HepG2 (cell line): ENCODE measurements around the gene ARVCF. TPM values are rescaled to one million over a fixed set of nuclear protein-coding genes. Genes with fewer than 3 reads are reported as not detected.

Experiments used
- CBX1 ChIP-seq: IDR thresholded peaks from one replicate; pipeline ENCODE4 v1.6.1; 2016; ENCODE audit warnings: antibody characterized with exemption, low read depth
- DDIT3 ChIP-seq: sonication (generic); formaldehyde crosslinking; IDR thresholded peaks from 2 replicates; pipeline ENCODE4 v1.4.0; 2020; ENCODE audit warnings: mild to moderate bottlenecking, missing genetic modification reagents
- ELF4 ChIP-seq: sonication (generic); formaldehyde crosslinking; IDR thresholded peaks from 2 replicates; pipeline ENCODE4 v1.5.0; 2020; ENCODE audit warnings: missing genetic modification reagents, mild to moderate bottlenecking, moderate library complexity, borderline replicate concordance
- HDAC2 ChIP-seq: sonication (generic); formaldehyde crosslinking; IDR thresholded peaks from 2 replicates; pipeline ENCODE4 v1.4.0; 2020; ENCODE audit warnings: missing genetic modification reagents
- IKZF4 ChIP-seq: sonication (generic); formaldehyde crosslinking; IDR thresholded peaks from 2 replicates; pipeline ENCODE4 v1.5.1; 2020; ENCODE audit warnings: borderline replicate concordance, mild to moderate bottlenecking, low read depth, missing genetic modification reagents; ENCODE audit errors: not compliant biosample characterization
- MAFF ChIP-seq: IDR thresholded peaks from 2 replicates; pipeline ENCODE4 v1.6.1; 2011; ENCODE audit warnings: low read depth, low read length, improper control_type of control experiment
- MAFG ChIP-seq: sonication (generic); formaldehyde crosslinking; IDR thresholded peaks from 2 replicates; pipeline ENCODE4 v1.5.1; 2020; ENCODE audit warnings: mild to moderate bottlenecking, missing genetic modification reagents
- RARG ChIP-seq: sonication (generic); formaldehyde crosslinking; IDR thresholded peaks from 2 replicates; pipeline ENCODE4 v1.4.0; 2020; ENCODE audit warnings: low read depth, mild to moderate bottlenecking, missing genetic modification reagents
- REPIN1 ChIP-seq: sonication (generic); formaldehyde crosslinking; IDR thresholded peaks from 2 replicates; pipeline ENCODE4 v1.8.0; 2022; ENCODE audit warnings: missing genetic modification reagents, low read depth, mild to moderate bottlenecking, borderline replicate concordance
- SOX13 ChIP-seq, 3 experiments: fragments of 450-650 bp in 1 of 3; sonication (generic) in 1 of 3; formaldehyde crosslinking in 1 of 3; IDR thresholded peaks in 2 of 3; conservative IDR thresholded peaks in 1 of 3; 2 replicates each; pipeline versions ENCODE4 v1.5.0 to v1.6.1; 2016 to 2020; ENCODE audit warnings: antibody characterized with exemption in 1 of 3, mild to moderate bottlenecking in 1 of 3, missing compliant biosample characterization in 1 of 3, missing genetic modification reagents in 1 of 3, moderate library complexity in 1 of 3
- SUZ12 ChIP-seq: fragments of 150-350 bp; IDR thresholded peaks from 2 replicates; pipeline ENCODE4 v1.6.1; 2014; ENCODE audit warnings: low read depth, low read length
- TERF1 ChIP-seq: sonication (generic); formaldehyde crosslinking; IDR thresholded peaks from 2 replicates; pipeline ENCODE4 v1.8.0; 2022; ENCODE audit warnings: mild to moderate bottlenecking, missing genetic modification reagents, moderate library complexity
- TFAP4 ChIP-seq: sonication (generic); IDR thresholded peaks from 2 replicates; pipeline ENCODE4 v1.6.1; 2016; ENCODE audit warnings: low read depth, borderline replicate concordance
- ZBED4 ChIP-seq: sonication (generic); formaldehyde crosslinking; IDR thresholded peaks from 2 replicates; pipeline ENCODE4 v1.4.0; 2020; ENCODE audit warnings: missing genetic modification reagents, borderline replicate concordance
- ZNF138 ChIP-seq: sonication (generic); formaldehyde crosslinking; IDR thresholded peaks from 2 replicates; pipeline ENCODE4 v1.5.0; 2020; ENCODE audit warnings: mild to moderate bottlenecking, low read depth, missing genetic modification reagents
- ZNF432 ChIP-seq: sonication (generic); formaldehyde crosslinking; IDR thresholded peaks from 2 replicates; pipeline ENCODE4 v1.5.0; 2020; ENCODE audit warnings: missing genetic modification reagents, mild to moderate bottlenecking, borderline replicate concordance
- ZNF510 ChIP-seq: sonication (generic); formaldehyde crosslinking; IDR thresholded peaks from 2 replicates; pipeline ENCODE4 v1.4.0; 2020; ENCODE audit warnings: low read depth, mild to moderate bottlenecking, missing genetic modification reagents
- ZNF614 ChIP-seq: IDR thresholded peaks from 2 replicates; pipeline ENCODE4 v1.6.1; 2018; ENCODE audit warnings: missing biosample characterization, missing genetic modification reagents, inconsistent platforms, borderline replicate concordance
- ZNF616 ChIP-seq: sonication (generic); formaldehyde crosslinking; IDR thresholded peaks from 2 replicates; pipeline ENCODE4 v1.5.0; 2020; ENCODE audit warnings: low read depth, mild to moderate bottlenecking, missing genetic modification reagents
- ZNF678 ChIP-seq: sonication (generic); formaldehyde crosslinking; IDR thresholded peaks from 2 replicates; pipeline ENCODE4 v1.4.0; 2020; ENCODE audit warnings: mild to moderate bottlenecking, missing genetic modification reagents
- ZNF703 ChIP-seq: sonication (generic); formaldehyde crosslinking; IDR thresholded peaks from 2 replicates; pipeline ENCODE4 v1.5.1; 2020; ENCODE audit warnings: missing genetic modification reagents, mild to moderate bottlenecking, moderate library complexity, borderline replicate concordance
- ZNF780A ChIP-seq: sonication (generic); formaldehyde crosslinking; IDR thresholded peaks from 2 replicates; pipeline ENCODE4 v1.8.0; 2022; ENCODE audit warnings: mild to moderate bottlenecking, missing genetic modification reagents, moderate library complexity
- ZSCAN25 ChIP-seq: sonication (generic); formaldehyde crosslinking; IDR thresholded peaks from 2 replicates; pipeline ENCODE4 v1.8.0; 2022; ENCODE audit warnings: mild to moderate bottlenecking, missing genetic modification reagents
- polyA plus RNA-seq, 8 experiments: library from polyadenylated mRNA; depleted of rRNA in 3 of 8; stranded (reverse) in 7 of 8; unstranded in 1 of 8; fragments of >200 nt; fragmentation: Illumina TruSeq in 4 of 8; extraction: Trizol in 4 of 8; gene quantifications; 2 replicates each; pipeline versions ENCODE4 v1.2.1 to v1.2.3, GENCODE V29; 2011 to 2016; ENCODE audit warnings: low read depth in 4 of 8, missing spikeins in 1 of 8, mixed read lengths in 1 of 8; ENCODE audit not compliant: insufficient read depth in 1 of 8
- total RNA-seq, 5 experiments: library from RNA; depleted of rRNA; stranded (reverse); fragments of >200 nt; fragmentation: Illumina TruSeq; extraction: Trizol; gene quantifications; 2 replicates each; pipeline ENCODE4 v1.2.3, GENCODE V29; 2016; ENCODE audit warnings: low read depth in 1 of 5

Gene ARVCF
- total and polyA plus RNA-seq, 2 of the 13 experiments (the other 11 are each of a cell fraction or from before 2014, with no cell fraction given) = 16.4 to 17.7 TPM

- TF ChIP-seq ZNF432 (CRISPR knock-in tag) (no peak), ZNF678 (CRISPR knock-in tag) (no peak), ZNF780A (CRISPR knock-in tag) (no peak), ZNF703 (CRISPR knock-in tag) (no peak), SOX13 (IDR thresholded peaks at IDR 0.05) (no peak), SOX13 (CRISPR knock-in tag; conservative IDR thresholded peaks at IDR 0.05 in 1 of 2, IDR thresholded peaks at IDR 0.05 in 1 of 2) (peak in 1 of 2 experiments; percentile 66; a peak in 2 of 4 replicates), ZNF614 (CRISPR knock-in tag) (peak; percentile 50; the same call in 1 of the 2 replicates), ZSCAN25 (peak; percentile 61; the same call in 1 of the 2 replicates), ELF4 (CRISPR knock-in tag) (no peak), REPIN1 (CRISPR knock-in tag) (peak; percentile 66; the same call in 1 of the 2 replicates), DDIT3 (CRISPR knock-in tag) (no peak), TFAP4 (0 out of 2 replicates have a peak, but pooled peaks have one; percentile 38), IKZF4 (CRISPR knock-in tag) (no peak), MAFG (CRISPR knock-in tag) (no peak), HDAC2 (CRISPR knock-in tag) (peak; percentile 84), MAFF (no peak), ZNF138 (CRISPR knock-in tag) (no peak), ZNF616 (CRISPR knock-in tag) (no peak), SUZ12 (no peak), RARG (CRISPR knock-in tag) (no peak), ZBED4 (CRISPR knock-in tag) (peak; percentile 97), CBX1 (peak; percentile 32), ZNF510 (CRISPR knock-in tag) (no peak), TERF1 (CRISPR knock-in tag) (no peak)
Observed at GRCh38 chr22:19970479-19971275, 45.9 kb downstream of the ARVCF start (continued).
